Esophagus squamous epithelium (tissue), 5 donors: ENCODE measurements around the gene ARFGEF3. TPM values are rescaled to one million over a fixed set of nuclear protein-coding genes. Genes with fewer than 3 reads are reported as not detected.
"Not testable (repeated sequence)": the region's sequence is repeated elsewhere in the genome, so short reads cannot be mapped to it uniquely, and the experiment has no call there.

Experiments used
- DNase-seq: peaks from one replicate; lab custom pipeline; 2025; lab: John Stamatoyannopoulos, UW
- H3K27ac ChIP-seq, 4 donors: fragments of 200-600 bp; sonication (generic); one replicate each; pipeline ENCODE4 v1.5.1; 2016 to 2019; ENCODE audit warnings: mild to moderate bottlenecking in 1 of 4
- H3K27me3 ChIP-seq, 4 donors: fragments of 200-600 bp; sonication (generic); 1 replicate in 3 of 4; 2 replicates in 1 of 4; pipeline versions ENCODE4 v1.5.1 to v1.6.0; 2017 to 2021; ENCODE audit warnings: antibody characterized with exemption in 1 of 4
- H3K36me3 ChIP-seq, 3 donors: fragments of 200-600 bp; sonication (generic); one replicate each; pipeline ENCODE4 v1.5.1; 2016 to 2019
- H3K4me1 ChIP-seq, 3 donors: fragments of 200-600 bp; sonication (generic); one replicate each; pipeline ENCODE4 v1.5.1; 2017 to 2019
- H3K4me3 ChIP-seq, 4 donors: fragments of 200-600 bp; sonication (generic); 1 replicate in 3 of 4; 2 replicates in 1 of 4; pipeline ENCODE4 v1.5.1; 2016 to 2019; ENCODE audit warnings: mild to moderate bottlenecking in 2 of 4, moderate library complexity in 1 of 4
- H3K9me3 ChIP-seq, 3 donors: fragments of 200-600 bp; sonication (generic); one replicate each; pipeline ENCODE4 v1.5.1; 2016 to 2019
- CTCF ChIP-seq, 6 experiments: fragments of 450-650 bp in 4 of 6; fragments of 200-600 bp in 2 of 6; sonication (generic) in 2 of 6; IDR thresholded peaks; one replicate each; pipeline ENCODE4 v1.5.1; 2016 to 2019; ENCODE audit warnings: antibody characterized with exemption in 6 of 6, mild to moderate bottlenecking in 4 of 6, moderate library complexity in 4 of 6
- POLR2A ChIP-seq, 4 donors: fragments of 450-650 bp; IDR thresholded peaks; one replicate each; pipeline ENCODE4 v1.6.1; 2017; ENCODE audit warnings: antibody characterized with exemption in 4 of 4, mild to moderate bottlenecking in 4 of 4, moderate library complexity in 3 of 4
- WGBS, 2 donors: methylation state at CpG; one replicate each; pipeline ENCODE4 v1.1.5; 2018; 5-methylcytosine and 5-hydroxymethylcytosine counted together
- intact Hi-C: fragments of 100-400 bp; cut with DNase I; formaldehyde crosslinking; loops from one replicate; pipeline ENCODE4 v1.15.0; 2022
- total RNA-seq, 4 donors: library from RNA; depleted of rRNA; stranded (reverse); fragments of >200 nt; gene quantifications; one replicate each; pipeline ENCODE4 v1.1.0, GENCODE V29; 2016
- donor health status: DM: yes; HTN: yes; CAD: no.

The ARFGEF3 gene
- total RNA-seq, 4 donors from 2014 or later: 0.92 to 1.0 (median 0.99) TPM

- Histone ChIP-seq H3K9me3 (no peaks in the 10 kb centered on the region), H3K27me3 (no peaks in the 10 kb centered on the region), H3K4me1 (no peaks in the 10 kb centered on the region), H3K27ac (no peak overlapping the region), H3K36me3 (no peaks in the 10 kb centered on the region), H3K4me3 (no peak overlapping the region)
- TF ChIP-seq CTCF (IDR thresholded peaks at IDR 0.05): no peak
- no peak for TF ChIP-seq POLR2A (IDR thresholded peaks at IDR 0.05)
- no peak for DNase-seq
- intact Hi-C loops: no loop called here
- WGBS, 2 donors: 76 to 88% methylated on average over 2 of the region's 2 CpGs
Measured at GRCh38 chr6:138211048-138211581, 49.4 kb downstream of the ARFGEF3 start.

DNA sequence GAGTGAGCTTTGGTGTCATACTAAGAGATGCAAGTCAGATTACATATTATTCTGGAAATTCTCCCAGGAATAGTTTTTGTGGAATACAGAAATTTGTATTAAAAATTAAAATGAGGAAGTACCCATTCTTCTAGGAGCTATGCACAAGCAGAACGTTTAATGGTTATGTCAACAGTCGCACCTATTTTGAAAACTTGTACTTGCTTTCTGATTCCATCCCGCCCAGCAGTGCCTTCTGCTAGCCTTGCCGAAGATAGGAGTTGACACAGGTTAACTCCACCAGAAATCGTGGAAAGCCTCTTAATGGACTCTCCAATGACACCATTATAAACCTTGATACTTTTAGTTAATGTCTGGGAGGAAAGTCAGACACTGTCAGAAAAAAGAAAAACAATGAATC, 49.9 kb downstream of the ARFGEF3 start:
- Histone ChIP-seq H3K27ac (no peak overlapping the region), H3K4me1 (no peaks in the 10 kb centered on the region), H3K4me3 (no peak overlapping the region), H3K27me3 (no peaks in the 10 kb centered on the region), H3K9me3 (no peaks in the 10 kb centered on the region), H3K36me3 (no peaks in the 10 kb centered on the region)
- intact Hi-C loops: no loop called here
- no peak for TF ChIP-seq CTCF (IDR thresholded peaks at IDR 0.05)
- no peak for TF ChIP-seq POLR2A (IDR thresholded peaks at IDR 0.05)
- 74 to 75% methylated on average over 5 of the region's 5 CpGs for WGBS, 2 donors
- DNase-seq: no peak

GRCh38 chr6:138212530-138212929, 50.8 kb downstream of the ARFGEF3 start:
- H3K27ac ChIP-seq, H3K9me3 ChIP-seq, intact Hi-C loops, H3K36me3 ChIP-seq, H3K4me3 ChIP-seq, H3K4me1 ChIP-seq, H3K27me3 ChIP-seq, DNase-seq: not testable (repeated sequence)
- WGBS, 2 donors: 92 to 100% methylated on average over 2 of the region's 2 CpGs

- Histone ChIP-seq H3K27ac (no peak overlapping the region), H3K36me3 (no peaks in the 10 kb centered on the region), H3K27me3 (no peaks in the 10 kb centered on the region), H3K4me3 (no peak overlapping the region), H3K4me1 (no peaks in the 10 kb centered on the region), H3K9me3 (no peaks in the 10 kb centered on the region)
- TF ChIP-seq CTCF (IDR thresholded peaks at IDR 0.05) (no peak), POLR2A (IDR thresholded peaks at IDR 0.05) (no peak)
- intact Hi-C loops: no loop called here
- WGBS, 2 donors: 38 to 44% methylated on average over 7 of the region's 7 CpGs
- no peak for DNase-seq
Measured at GRCh38 chr6:138215093-138215782, 53.5 kb downstream of the ARFGEF3 start.

- intact Hi-C loops: no loop called here
- H3K36me3 ChIP-seq: no peaks in the 10 kb centered on the region
- no peak for DNase-seq
- no peak for TF ChIP-seq POLR2A (IDR thresholded peaks at IDR 0.05)
- no peak for TF ChIP-seq CTCF (IDR thresholded peaks at IDR 0.05)
- H3K27me3 ChIP-seq: no peaks in the 10 kb centered on the region
- no peak within 1 kb of the TSS for H3K27ac ChIP-seq
- H3K4me1 ChIP-seq: no peaks in the 10 kb centered on the region
- no peaks in the 10 kb centered on the region for H3K9me3 ChIP-seq
- WGBS, 2 donors: 72 to 76% methylated on average over 2 of the region's 2 CpGs
- no peak within 1 kb of the TSS for H3K4me3 ChIP-seq
Measured at GRCh38 chr6:138218449-138218848, 56.7 kb downstream of the ARFGEF3 start, which contains the start of gene PBOV1. Gene PBOV1 (minus strand): TSS chr6:138218491. CDS start chr6:138218395, 96 bp downstream.
